ENCODE data around the gene ANKRD33. TPM values are rescaled to one million over a fixed set of nuclear protein-coding genes. Genes with fewer than 3 reads are reported as not detected.

Gene ANKRD33
- total and polyA plus RNA-seq, 2 of the 13 experiments (the other 11 are each of a cell fraction or from before 2014, with no cell fraction given) = 0.04 TPM; not detected in 1

GRCh38 chr12:51915951-51916350, 28.0 kb downstream of the ANKRD33 start:
- in situ Hi-C loops (cut with HindIII; ENCODE audit: extremely low pct_ligation_motif_present, low pct_unique_long_range_greater_than_20kb) = no loop called here
- intact Hi-C loops (cut with micrococcal nuclease; ENCODE audit: unreplicated experiment) = no loop called here
- CTCF ChIA-PET (ENCODE audit: low intra/inter-chr PET ratio, low total read pairs) = no interaction called here

More at GRCh38 chr12:51915951-51916350, 28.0 kb downstream of the ANKRD33 start:
- ATAC-seq = no peak
- no TSS peak for BruUV-seq (replicated peaks)
- Histone ChIP-seq H3K27ac (ENCODE audit: extremely low read length, insufficient read depth, low read length) (no peak overlapping the region), H3K27me3 (ENCODE audit: control insufficient read depth in 1 of 2, insufficient read depth in 2 of 2, low read length in 2 of 2) (peaks cover 3 to 30% of the 10 kb centered on the region in 2 experiments; a peak in 3 of 5 replicates), H2AFZ (ENCODE audit: low read length) (no peak overlapping the region), H3K4me2 (ENCODE audit: low read depth, low read length) (no peak overlapping the region), H3K9me3 (ENCODE audit: low read length) (no peaks in the 10 kb centered on the region), H4K20me1 (ENCODE audit: insufficient read depth, low read length) (no peaks in the 10 kb centered on the region), H3K36me3 (replicated peaks in 1 of 2; ENCODE audit: control insufficient read depth in 1 of 2, insufficient read depth in 2 of 2, low read length in 2 of 2) (no peaks in the 10 kb centered on the region), H3K4me3 (replicated peaks in 1 of 3; ENCODE audit: insufficient read depth in 1 of 3, low read depth in 2 of 3, low read length in 3 of 3) (no peak overlapping the region), H3K9ac (ENCODE audit: insufficient read depth, low read depth, low read length) (no peak overlapping the region), H3K79me2 (ENCODE audit: insufficient read depth, low read length) (no peaks in the 10 kb centered on the region), H3K4me1 (ENCODE audit: insufficient read depth, low read length) (peaks cover 20% of the 10 kb centered on the region)
- DNase-seq (ENCODE audit: low spot score) = no peak
- WGBS (ENCODE audit: low lambda C conversion rate) = 71% methylated on average over 9 of the region's 11 CpGs
- no peak for TF ChIP-seq FOXO4 (CRISPR knock-in tag; conservative IDR thresholded peaks at IDR 0.05)
- no peak for TF ChIP-seq SCMH1 (CRISPR knock-in tag; IDR thresholded peaks at IDR 0.05; ENCODE audit: borderline replicate concordance)
- no peak for TF ChIP-seq TBL1XR1 (IDR thresholded peaks at IDR 0.05; ENCODE audit: borderline replicate concordance, low read length, partially characterized antibody)
- TF ChIP-seq HMGXB3 (CRISPR knock-in tag; IDR thresholded peaks at IDR 0.05; ENCODE audit: borderline replicate concordance) = no peak
- no peak for FAIRE-seq
- POLR2A ChIA-PET = no interaction called here
